K562 (cell line): ENCODE measurements around the gene GART. TPM values are rescaled to one million over a fixed set of nuclear protein-coding genes. Genes with fewer than 3 reads are reported as not detected.
A peak's percentile ranks its signal among the peaks of the same experiment; 100 is the strongest.

Experiments
- CBFA2T2 ChIP-seq: fragments of 450-650 bp; conservative IDR thresholded peaks from 2 replicates; pipeline ENCODE4 v1.6.1; 2017; ENCODE audit warnings: mild to moderate bottlenecking
- CBX5 ChIP-seq: IDR thresholded peaks from 2 replicates; pipeline ENCODE4 v1.6.1; 2014; ENCODE audit warnings: low read depth, borderline replicate concordance
- CHD4 ChIP-seq: fragments of 200-600 bp; sonication (generic); IDR thresholded peaks from 3 replicates; pipeline ENCODE4 v1.6.1; 2012; ENCODE audit warnings: low read depth, mild to moderate bottlenecking, mixed read lengths, low read length, inconsistent platforms; ENCODE audit not compliant: insufficient read depth, insufficient replicate concordance, poor library complexity, severe bottlenecking
- CSDE1 ChIP-seq, 2 experiments: fragments of 450-650 bp; IDR thresholded peaks; 2 replicates each; pipeline ENCODE4 v1.6.1; 2016; ENCODE audit warnings: mild to moderate bottlenecking in 1 of 2
- DEAF1 ChIP-seq: fragments of 450-650 bp; formaldehyde crosslinking; IDR thresholded peaks from 2 replicates; pipeline ENCODE4 v1.4.0; 2020; ENCODE audit warnings: mild to moderate bottlenecking, moderate library complexity
- FOXM1 ChIP-seq, 2 experiments: fragments of 450-650 bp in 1 of 2; sonication (generic) in 1 of 2; formaldehyde crosslinking in 1 of 2; IDR thresholded peaks; 2 replicates each; pipeline versions ENCODE4 v1.6.1 to v1.9.0; 2017 to 2022; ENCODE audit warnings: low read depth in 2 of 2, mild to moderate bottlenecking in 2 of 2, missing genetic modification reagents in 1 of 2, moderate library complexity in 1 of 2
- HNRNPH1 ChIP-seq: fragments of 200-400 bp; formaldehyde crosslinking; optimal IDR thresholded peaks from 2 replicates; pipeline ENCODE3; 2017; ENCODE audit warnings: low read depth, mild to moderate bottlenecking, low read length, moderate library complexity
- HNRNPUL1 ChIP-seq: fragments of 200-400 bp; formaldehyde crosslinking; IDR thresholded peaks from 2 replicates; pipeline ENCODE4 v1.6.1; 2017; ENCODE audit warnings: low read length
- IRF2 ChIP-seq: sonication (generic); formaldehyde crosslinking; IDR thresholded peaks from 2 replicates; pipeline ENCODE4 v1.8.1; 2022; ENCODE audit warnings: mild to moderate bottlenecking, missing genetic modification reagents
- KLF10 ChIP-seq: fragments of 250-450 bp; sonication (Bioruptor Pico); IDR thresholded peaks from 2 replicates; pipeline ENCODE4 v1.6.1; 2021; ENCODE audit warnings: matching md5 sums
- MCM5 ChIP-seq: fragments of 450-650 bp; IDR thresholded peaks from 2 replicates; pipeline ENCODE4 v1.6.1; 2016; ENCODE audit warnings: low read depth
- MTF1 ChIP-seq: fragments of 250-450 bp; sonication (Bioruptor Pico); IDR thresholded peaks from 2 replicates; pipeline ENCODE4 v1.9.0; 2021; ENCODE audit warnings: moderate library complexity, mild to moderate bottlenecking, inconsistent platforms, borderline replicate concordance
- RERE ChIP-seq: sonication (generic); formaldehyde crosslinking; IDR thresholded peaks from 2 replicates; pipeline ENCODE4 v1.8.0; 2023; ENCODE audit warnings: missing genetic modification reagents, mild to moderate bottlenecking, borderline replicate concordance
- SETDB1 ChIP-seq: IDR thresholded peaks from one replicate; pipeline ENCODE4 v1.6.1; 2012; ENCODE audit warnings: low read length, control low read depth, inconsistent platforms
- TCF7L2 ChIP-seq: fragments of 150-350 bp; IDR thresholded peaks from 2 replicates; pipeline ENCODE4 v1.6.1; 2016; ENCODE audit warnings: low read depth, mild to moderate bottlenecking, low read length, moderate library complexity
- TCFL5 ChIP-seq: fragments of 250-450 bp; sonication (Bioruptor Pico); conservative IDR thresholded peaks from 2 replicates; pipeline ENCODE4 v1.6.1; 2021; ENCODE audit warnings: mild to moderate bottlenecking, moderate library complexity, matching md5 sums
- ZC3H11A ChIP-seq: IDR thresholded peaks from 2 replicates; pipeline ENCODE4 v1.6.1; 2012; ENCODE audit warnings: low read depth, low read length, improper control_type of control experiment
- ZNF143 ChIP-seq: sonication (generic); formaldehyde crosslinking; IDR thresholded peaks from 2 replicates; pipeline ENCODE4 v1.9.0; 2022; ENCODE audit warnings: mild to moderate bottlenecking, missing genetic modification reagents
- ZNF146 ChIP-seq: IDR thresholded peaks from one replicate; pipeline ENCODE4 v1.6.1; 2018; ENCODE audit warnings: missing compliant biosample characterization; ENCODE audit not compliant: unreplicated experiment
- ZNF239 ChIP-seq: fragments of 250-450 bp; sonication (Bioruptor Pico); IDR thresholded peaks from 2 replicates; pipeline ENCODE4 v1.4.0; 2020; ENCODE audit warnings: mild to moderate bottlenecking
- ZNF274 ChIP-seq: IDR thresholded peaks from 2 replicates; pipeline ENCODE4 v1.6.1; 2011; ENCODE audit warnings: low read depth, mild to moderate bottlenecking, low read length, moderate library complexity, borderline replicate concordance
- polyA plus RNA-seq, 8 experiments: library from polyadenylated mRNA; depleted of rRNA in 4 of 8; stranded (reverse) in 5 of 8; unstranded in 3 of 8; fragments of >200 nt; fragmentation: Nextera tagmentation in 2 of 8; fragmentation: Illumina TruSeq in 1 of 8; extraction: Ambion mirVana in 2 of 8; extraction: Trizol in 1 of 8; gene quantifications; 2 replicates each; pipeline versions ENCODE4 v1.2.1 to v1.2.3, GENCODE V29; 2011 to 2014; ENCODE audit warnings: inconsistent platforms in 1 of 8, missing spikeins in 1 of 8
- total RNA-seq, 7 experiments: library from RNA; depleted of rRNA in 6 of 7; stranded (reverse); fragments of >200 nt in 6 of 7; fragmentation: Illumina TruSeq in 2 of 7; extraction: Trizol in 2 of 7; gene quantifications; 2 replicates each; pipeline versions ENCODE4 v1.2.1 to v1.2.3, GENCODE V29; 2011 to 2021; ENCODE audit warnings: low replicate concordance in 1 of 7

Gene GART
- total and polyA plus RNA-seq, 9 of the 15 experiments (the other 6 are each of a cell fraction or from before 2014, with no cell fraction given): 141 to 429 (median 349) TPM

GRCh38 chr21:33491373-33492102, 50.4 kb downstream of the GART start, which contains the start of gene DNAJC28 (continued):
- TF ChIP-seq KLF10 (no peak), HNRNPH1 (no peak), CBX5 (no peak), ZNF274 (no peak), IRF2 (no peak), RERE (no peak), DEAF1 (CRISPR knock-in tag) (no peak), CHD4 (no peak), TCFL5 (CRISPR knock-in tag) (no peak), HNRNPUL1 (no peak), SETDB1 (no peak), MCM5 (no peak), CSDE1 (IDR thresholded peaks at IDR 0.05) (no peak; a peak in 1 of 4 replicates), ZC3H11A (no peak), FOXM1 (IDR thresholded peaks at IDR 0.05; ENCODE audit: low read depth) (peak; percentile 50; the same call in 1 of the 2 replicates), FOXM1 (CRISPR knock-in tag; IDR thresholded peaks at IDR 0.05; ENCODE audit: low read depth) (no peak), MTF1 (CRISPR knock-in tag) (no peak), CBFA2T2 (no peak), ZNF239 (CRISPR knock-in tag) (no peak; the same call in 1 of the 2 replicates), ZNF146 (no peak), ZNF143 (peak; percentile 100), TCF7L2 (peak; percentile 89)
